Subcutaneous adipose tissue (tissue), 4 donors: ENCODE results near the gene SIAH3. TPM values are rescaled to one million over a fixed set of nuclear protein-coding genes. Genes with fewer than 3 reads are reported as not detected.

Experiments
- total RNA-seq, 4 donors: library from RNA; depleted of rRNA; stranded (reverse); fragments of >200 nt; gene quantifications; one replicate each; pipeline ENCODE4 v1.1.0, GENCODE V29; 2016
- TF ChIP-seq, protein P1 (sequence below): fragments of 450-650 bp; IDR thresholded peaks from one replicate; pipeline ENCODE4 v1.5.1; 2016; ENCODE audit warnings: low read depth, mild to moderate bottlenecking, control low read depth, antibody characterized with exemption, moderate library complexity

The SIAH3 gene
- total RNA-seq, 4 donors from 2014 or later, result not detected

DNA sequence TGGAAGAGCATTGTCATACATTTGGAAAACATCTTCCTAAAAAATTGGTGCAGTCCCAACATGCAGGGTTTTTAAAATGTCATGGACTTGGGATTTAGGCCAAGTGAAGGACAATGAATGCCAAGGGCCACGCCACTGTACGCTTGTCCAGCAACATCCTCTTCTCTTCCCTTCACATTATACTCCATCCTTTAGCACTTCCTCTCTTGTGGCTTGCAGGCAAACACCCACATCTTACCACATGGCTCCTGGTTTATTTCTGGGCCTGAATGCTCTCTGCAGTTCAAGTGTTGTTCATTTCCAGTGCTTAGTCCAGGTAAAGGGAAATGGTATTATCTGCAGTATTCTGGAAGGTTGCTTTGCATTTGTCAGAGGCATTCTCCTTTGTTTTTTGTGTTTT lies 104.5 kb downstream of the SIAH3 start:
- TF ChIP-seq, protein P1, sequence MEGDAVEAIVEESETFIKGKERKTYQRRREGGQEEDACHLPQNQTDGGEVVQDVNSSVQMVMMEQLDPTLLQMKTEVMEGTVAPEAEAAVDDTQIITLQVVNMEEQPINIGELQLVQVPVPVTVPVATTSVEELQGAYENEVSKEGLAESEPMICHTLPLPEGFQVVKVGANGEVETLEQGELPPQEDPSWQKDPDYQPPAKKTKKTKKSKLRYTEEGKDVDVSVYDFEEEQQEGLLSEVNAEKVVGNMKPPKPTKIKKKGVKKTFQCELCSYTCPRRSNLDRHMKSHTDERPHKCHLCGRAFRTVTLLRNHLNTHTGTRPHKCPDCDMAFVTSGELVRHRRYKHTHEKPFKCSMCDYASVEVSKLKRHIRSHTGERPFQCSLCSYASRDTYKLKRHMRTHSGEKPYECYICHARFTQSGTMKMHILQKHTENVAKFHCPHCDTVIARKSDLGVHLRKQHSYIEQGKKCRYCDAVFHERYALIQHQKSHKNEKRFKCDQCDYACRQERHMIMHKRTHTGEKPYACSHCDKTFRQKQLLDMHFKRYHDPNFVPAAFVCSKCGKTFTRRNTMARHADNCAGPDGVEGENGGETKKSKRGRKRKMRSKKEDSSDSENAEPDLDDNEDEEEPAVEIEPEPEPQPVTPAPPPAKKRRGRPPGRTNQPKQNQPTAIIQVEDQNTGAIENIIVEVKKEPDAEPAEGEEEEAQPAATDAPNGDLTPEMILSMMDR, result no peak

DNA sequence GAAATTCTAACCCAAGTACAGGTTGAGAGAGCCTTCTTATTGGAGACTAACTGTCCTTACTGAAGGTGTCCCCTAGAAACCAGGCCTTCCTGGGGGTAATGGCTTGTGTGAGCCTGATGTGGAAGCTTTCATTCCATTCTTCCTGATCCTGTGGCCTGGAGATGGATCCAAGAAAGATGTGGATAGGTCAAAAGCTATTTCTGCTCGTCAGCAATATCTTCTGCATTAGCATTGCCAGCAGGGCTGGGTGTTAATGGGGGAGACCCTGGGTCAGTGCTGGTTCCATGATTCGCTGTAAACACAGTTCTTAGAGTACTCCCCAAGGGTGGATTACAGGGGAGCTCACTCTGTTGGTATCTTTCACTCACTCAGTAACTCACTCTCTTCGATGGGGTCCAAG lies 106.6 kb downstream of the SIAH3 start:
- TF ChIP-seq, protein P1, result no peak

GRCh38 chr13:45742985-45743384 lies 108.6 kb downstream of the SIAH3 start:
- TF ChIP-seq, protein P1, result no peak

DNA sequence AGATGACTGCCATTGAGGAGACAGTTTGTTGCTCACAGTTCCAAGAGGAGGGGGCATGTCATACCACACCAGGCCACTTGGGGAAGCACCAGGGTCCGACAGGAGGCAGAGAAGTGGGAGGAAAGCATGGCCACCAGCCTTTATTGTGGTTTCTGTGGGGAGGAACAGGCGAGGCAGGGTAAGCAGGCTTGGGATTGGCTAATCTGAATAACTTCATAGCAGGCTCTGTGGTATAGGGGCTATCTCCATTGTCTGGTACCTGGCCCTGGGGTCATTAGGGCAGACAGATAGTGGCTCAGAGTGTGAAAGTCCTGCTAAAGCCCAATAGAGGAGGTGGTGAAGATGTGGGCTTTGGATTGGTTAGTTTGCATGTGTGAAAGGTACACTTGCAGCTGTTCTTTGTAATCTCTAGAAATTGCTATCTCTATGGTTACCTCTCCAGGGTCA lies 114.0 kb downstream of the SIAH3 start:
- TF ChIP-seq, protein P1, result no peak

GRCh38 chr13:45733361-45733760 lies 118.2 kb downstream of the SIAH3 start:
- TF ChIP-seq, protein P1, result no peak

GRCh38 chr13:45732916-45733315 lies 118.6 kb downstream of the SIAH3 start:
- TF ChIP-seq, protein P1, result no peak

DNA sequence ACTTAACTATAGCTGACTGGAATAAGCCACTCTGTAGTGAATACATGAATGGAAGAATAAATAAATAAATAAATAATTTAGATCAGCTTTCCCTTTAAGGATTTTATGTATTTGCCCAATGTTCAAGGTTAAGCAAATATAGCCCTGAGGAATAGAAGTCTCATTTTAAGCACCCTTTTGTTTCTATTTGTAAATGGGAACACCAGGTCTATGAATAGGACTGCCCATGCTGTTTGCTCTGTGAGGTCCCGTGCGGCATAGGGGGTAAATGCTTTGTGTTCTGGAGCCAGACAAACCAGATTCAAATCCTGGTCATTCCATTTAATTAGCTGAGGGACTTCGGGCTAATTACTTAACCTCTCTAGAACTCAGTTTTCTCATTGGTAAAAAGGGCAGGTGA lies 120.1 kb downstream of the SIAH3 start:
- TF ChIP-seq, protein P1, result no peak
